NCI-H128 (cell line): ENCODE data around the gene ZNF541.

Experiments used
- DNase-seq: peaks from one replicate; lab custom pipeline; 2025; ENCODE audit not compliant: unreplicated experiment; lab: John Stamatoyannopoulos, UW

The ZNF541 gene

GRCh38 chr19:47547199-47547598 lies 25.7 kb downstream of the ZNF541 start:
- no peak for DNase-seq

- DNase-seq = no peak
Measured at GRCh38 chr19:47545061-47545948, 27.6 kb downstream of the ZNF541 start.

GRCh38 chr19:47544476-47544875 lies 28.5 kb downstream of the ZNF541 start:
- DNase-seq = no peak

- no peak for DNase-seq
Measured at GRCh38 chr19:47544075-47544474, 28.9 kb downstream of the ZNF541 start.

DNA sequence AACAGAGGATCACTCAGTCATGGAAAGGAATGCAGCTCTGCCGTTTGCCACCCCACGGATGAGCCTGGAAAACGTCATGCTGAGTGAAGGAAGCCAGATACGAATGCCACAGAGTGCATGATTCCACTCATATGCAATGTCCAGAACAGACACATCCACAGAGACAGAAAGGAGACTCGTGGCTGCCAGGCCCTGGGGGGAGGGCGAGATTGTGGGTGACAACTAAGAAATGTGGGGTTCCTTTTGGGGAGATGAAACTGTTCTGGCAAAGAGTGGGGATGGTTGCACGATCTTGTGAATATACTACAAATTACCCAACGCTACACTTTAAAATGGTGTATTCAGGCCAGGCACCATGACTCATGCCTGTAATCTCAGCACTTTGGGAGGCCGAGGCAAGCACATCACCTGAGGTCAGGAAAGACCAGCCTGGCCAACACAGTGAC lies 30.9 kb downstream of the ZNF541 start:
- DNase-seq = no peak

DNA sequence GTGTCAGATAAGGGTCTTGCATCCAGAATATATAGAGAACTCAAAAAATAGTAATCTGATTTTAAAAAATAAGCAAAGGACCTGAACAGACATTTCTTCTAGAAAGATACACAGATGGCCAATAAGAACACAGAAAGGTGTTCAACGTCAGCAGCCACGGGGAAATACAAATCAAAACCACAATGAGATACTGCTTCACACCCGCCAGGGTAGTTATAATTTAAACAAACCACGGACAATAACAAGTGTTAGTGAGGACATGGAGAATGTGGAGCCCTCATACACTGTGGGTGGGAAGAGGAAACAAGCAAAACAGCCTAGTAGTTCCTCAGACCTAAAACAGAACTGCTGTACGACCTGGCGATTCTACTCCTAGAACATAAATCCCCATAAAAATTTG lies 31.4 kb downstream of the ZNF541 start:
- no peak for DNase-seq

DNA sequence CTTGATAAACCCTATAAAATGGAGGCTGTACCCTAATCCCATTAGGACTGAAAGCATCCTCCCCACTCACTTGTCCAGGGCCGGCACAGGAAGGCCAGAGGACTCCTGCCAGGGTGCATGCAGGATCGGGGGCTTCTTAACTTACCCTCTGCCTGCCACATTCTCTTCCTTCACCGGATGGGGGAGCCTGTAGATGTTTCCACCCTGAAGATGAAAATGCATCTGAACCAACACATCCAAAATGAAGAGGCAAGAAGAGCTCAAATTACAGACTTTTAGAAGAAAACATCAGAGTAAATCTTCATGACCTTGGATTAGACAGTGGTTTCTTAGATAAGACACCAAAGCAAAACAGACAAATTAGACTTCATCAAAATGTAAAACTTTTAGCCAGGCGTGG lies 32.2 kb downstream of the ZNF541 start:
- no peak for DNase-seq

- no peak for DNase-seq
Measured at GRCh38 chr19:47539747-47540311, 33.1 kb downstream of the ZNF541 start.

GRCh38 chr19:47538812-47539211 lies 34.1 kb downstream of the ZNF541 start:
- DNase-seq = no peak

- no peak for DNase-seq
Measured at GRCh38 chr19:47537493-47537892, 35.5 kb downstream of the ZNF541 start.

DNA sequence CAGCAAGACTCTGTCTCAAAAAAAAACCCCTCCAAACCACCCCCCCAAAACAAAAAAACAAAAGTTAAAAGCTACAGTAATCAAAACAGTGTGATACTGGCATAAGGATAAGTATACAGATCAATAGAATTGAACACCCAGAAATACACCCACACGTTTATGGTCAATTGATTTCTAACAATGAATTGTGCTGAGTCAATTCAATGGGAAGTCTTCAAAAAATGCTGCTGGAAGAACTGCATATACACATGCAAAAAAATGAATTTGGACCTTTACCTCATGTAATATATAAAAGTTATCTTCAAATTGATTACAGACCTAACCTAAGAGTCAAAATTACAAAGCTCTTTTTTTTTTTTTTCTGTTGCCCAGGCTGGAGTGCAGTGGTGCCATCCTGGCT lies 38.3 kb downstream of the ZNF541 start:
- no peak for DNase-seq

DNA sequence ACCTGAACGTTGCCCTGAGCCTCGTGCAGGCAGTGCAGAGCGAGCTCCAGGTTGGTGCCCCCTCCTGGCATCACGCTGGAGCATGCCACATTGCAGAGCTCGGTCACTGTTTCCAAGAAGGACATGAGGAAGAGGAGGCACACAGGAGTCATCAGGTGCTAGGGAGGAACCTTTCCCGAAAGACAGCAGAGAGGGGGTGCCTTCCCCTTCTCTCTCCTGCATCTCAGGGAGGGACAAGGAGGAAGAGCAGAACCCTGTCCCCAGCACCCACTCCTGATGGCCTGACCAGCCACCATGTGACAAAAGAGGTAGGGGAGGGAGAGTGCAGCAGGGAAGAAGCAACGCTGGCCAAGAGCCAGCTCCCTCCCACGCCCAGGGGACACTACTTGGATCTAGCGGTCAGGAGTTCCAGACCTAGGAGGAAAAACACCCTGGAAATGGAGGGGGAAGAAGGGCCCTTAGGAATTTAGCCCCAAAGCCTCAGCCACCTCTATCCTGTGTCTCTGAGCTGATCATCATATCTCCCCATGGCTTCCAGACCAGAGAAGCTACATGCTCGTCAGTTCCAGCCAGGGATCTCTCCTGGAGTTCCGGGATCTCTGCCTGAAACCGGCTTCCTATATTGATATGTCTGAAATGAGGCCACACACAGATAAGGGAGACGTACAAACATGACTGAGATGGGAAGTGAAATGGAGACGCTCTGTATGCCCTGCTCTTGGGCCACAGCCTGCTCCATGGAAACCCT lies 41.1 kb downstream of the ZNF541 start:
- DNase-seq = no peak

GRCh38 chr19:47529018-47529742 lies 43.8 kb downstream of the ZNF541 start:
- DNase-seq = no peak

GRCh38 chr19:47526798-47527197 lies 46.1 kb downstream of the ZNF541 start:
- DNase-seq = no peak

- DNase-seq = no peak
Measured at GRCh38 chr19:47523473-47523872, 49.5 kb downstream of the ZNF541 start.
